ENCODE measurements around the gene PROSER3.
"Not testable (repeated sequence)": the region's sequence is repeated elsewhere in the genome, so short reads cannot be mapped to it uniquely, and the experiment has no call there.

The PROSER3 gene

GRCh38 chr19:35795564-35795963 lies 37.6 kb downstream of the PROSER3 start:
- DNase-seq: not testable (repeated sequence)

- DNase-seq: no peak
These were observed 38.9 kb downstream of the PROSER3 start for GRCh38 chr19:35796645-35797542.

- DNase-seq: no peak
These were observed 39.7 kb downstream of the PROSER3 start for GRCh38 chr19:35797663-35798062.

GRCh38 chr19:35801828-35802227 lies 43.9 kb downstream of the PROSER3 start:
- DNase-seq: no peak

- DNase-seq: no peak
These were observed 47.6 kb downstream of the PROSER3 start for GRCh38 chr19:35805526-35806102.

GRCh38 chr19:35806597-35806996 lies 48.6 kb downstream of the PROSER3 start:
- no peak for DNase-seq

GRCh38 chr19:35807633-35808032 lies 49.7 kb downstream of the PROSER3 start:
- DNase-seq: no peak

- no peak for DNase-seq
These were observed 53.6 kb downstream of the PROSER3 start for GRCh38 chr19:35811317-35812219.

- DNase-seq: no peak
These were observed 54.5 kb downstream of the PROSER3 start, which contains the start of gene PRODH2 for GRCh38 chr19:35812220-35813042. PRODH2 (minus strand) TSS chr19:35812845; CDS start chr19:35812805, 40 bp downstream.

GRCh38 chr19:35813043-35813890 lies 55.3 kb downstream of the PROSER3 start:
- DNase-seq: no peak

- no peak for DNase-seq
These were observed 58.3 kb downstream of the PROSER3 start for GRCh38 chr19:35816262-35816661.

GRCh38 chr19:35816846-35817245 lies 58.9 kb downstream of the PROSER3 start:
- no peak for DNase-seq

GRCh38 chr19:35818445-35818844 lies 60.5 kb downstream of the PROSER3 start:
- DNase-seq: no peak
